GM13976 (cell line): ENCODE data around the gene GDPD3.
"Not testable (repeated sequence)": the region's sequence is repeated elsewhere in the genome, so short reads cannot be mapped to it uniquely, and the experiment has no call there.

Source experiments
- DNase-seq: peaks from one replicate; pipeline ENCODE4 v3.0.0; 2012; ENCODE audit warnings: low spot score
- in situ Hi-C: fragments of 300-500 bp; cut with MboI; formaldehyde crosslinking; loops from one replicate; pipeline ENCODE4 v1.12.0; 2022; ENCODE audit warnings: low sequenced_read_pairs, mixed read lengths, inconsistent platforms; ENCODE audit not compliant: unreplicated experiment
- TF ChIP-seq, protein P1 (sequence below): IDR thresholded peaks from 2 replicates; pipeline ENCODE4 v1.5.1; 2012; ENCODE audit warnings: borderline replicate concordance, mild to moderate bottlenecking; ENCODE audit not compliant: insufficient read depth; ENCODE audit errors: extremely low read depth, missing control alignments, control extremely low read depth

Gene GDPD3

DNA sequence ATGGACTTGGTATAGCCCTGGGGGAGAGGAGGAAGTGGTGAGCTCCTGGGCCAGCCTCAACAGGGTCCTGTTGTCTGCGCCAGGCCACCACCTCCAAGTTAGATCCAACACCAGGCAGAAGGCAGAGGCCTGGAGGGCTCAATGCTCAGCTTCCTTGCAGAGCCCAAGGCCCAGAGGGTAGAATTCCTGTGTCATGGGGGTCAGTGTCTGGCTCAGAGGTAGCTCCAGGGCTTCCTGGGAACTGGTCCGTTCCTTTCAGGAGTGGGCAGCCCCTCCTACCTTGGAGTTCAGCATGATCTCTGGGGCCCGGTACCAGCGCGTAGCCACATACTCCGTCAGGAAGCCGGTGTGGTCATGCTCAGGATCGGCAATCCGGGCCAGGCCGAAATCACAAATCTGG is 4.4 kb upstream of the GDPD3 start:
- TF ChIP-seq, protein P1, sequence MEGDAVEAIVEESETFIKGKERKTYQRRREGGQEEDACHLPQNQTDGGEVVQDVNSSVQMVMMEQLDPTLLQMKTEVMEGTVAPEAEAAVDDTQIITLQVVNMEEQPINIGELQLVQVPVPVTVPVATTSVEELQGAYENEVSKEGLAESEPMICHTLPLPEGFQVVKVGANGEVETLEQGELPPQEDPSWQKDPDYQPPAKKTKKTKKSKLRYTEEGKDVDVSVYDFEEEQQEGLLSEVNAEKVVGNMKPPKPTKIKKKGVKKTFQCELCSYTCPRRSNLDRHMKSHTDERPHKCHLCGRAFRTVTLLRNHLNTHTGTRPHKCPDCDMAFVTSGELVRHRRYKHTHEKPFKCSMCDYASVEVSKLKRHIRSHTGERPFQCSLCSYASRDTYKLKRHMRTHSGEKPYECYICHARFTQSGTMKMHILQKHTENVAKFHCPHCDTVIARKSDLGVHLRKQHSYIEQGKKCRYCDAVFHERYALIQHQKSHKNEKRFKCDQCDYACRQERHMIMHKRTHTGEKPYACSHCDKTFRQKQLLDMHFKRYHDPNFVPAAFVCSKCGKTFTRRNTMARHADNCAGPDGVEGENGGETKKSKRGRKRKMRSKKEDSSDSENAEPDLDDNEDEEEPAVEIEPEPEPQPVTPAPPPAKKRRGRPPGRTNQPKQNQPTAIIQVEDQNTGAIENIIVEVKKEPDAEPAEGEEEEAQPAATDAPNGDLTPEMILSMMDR: no peak
- in situ Hi-C loops: loop anchor here (25.0 kb wide), 2 partner anchors 295 to 495 kb away; partner anchors contain the start of genes ZNF689 and ZNF771
- no peak for DNase-seq

DNA sequence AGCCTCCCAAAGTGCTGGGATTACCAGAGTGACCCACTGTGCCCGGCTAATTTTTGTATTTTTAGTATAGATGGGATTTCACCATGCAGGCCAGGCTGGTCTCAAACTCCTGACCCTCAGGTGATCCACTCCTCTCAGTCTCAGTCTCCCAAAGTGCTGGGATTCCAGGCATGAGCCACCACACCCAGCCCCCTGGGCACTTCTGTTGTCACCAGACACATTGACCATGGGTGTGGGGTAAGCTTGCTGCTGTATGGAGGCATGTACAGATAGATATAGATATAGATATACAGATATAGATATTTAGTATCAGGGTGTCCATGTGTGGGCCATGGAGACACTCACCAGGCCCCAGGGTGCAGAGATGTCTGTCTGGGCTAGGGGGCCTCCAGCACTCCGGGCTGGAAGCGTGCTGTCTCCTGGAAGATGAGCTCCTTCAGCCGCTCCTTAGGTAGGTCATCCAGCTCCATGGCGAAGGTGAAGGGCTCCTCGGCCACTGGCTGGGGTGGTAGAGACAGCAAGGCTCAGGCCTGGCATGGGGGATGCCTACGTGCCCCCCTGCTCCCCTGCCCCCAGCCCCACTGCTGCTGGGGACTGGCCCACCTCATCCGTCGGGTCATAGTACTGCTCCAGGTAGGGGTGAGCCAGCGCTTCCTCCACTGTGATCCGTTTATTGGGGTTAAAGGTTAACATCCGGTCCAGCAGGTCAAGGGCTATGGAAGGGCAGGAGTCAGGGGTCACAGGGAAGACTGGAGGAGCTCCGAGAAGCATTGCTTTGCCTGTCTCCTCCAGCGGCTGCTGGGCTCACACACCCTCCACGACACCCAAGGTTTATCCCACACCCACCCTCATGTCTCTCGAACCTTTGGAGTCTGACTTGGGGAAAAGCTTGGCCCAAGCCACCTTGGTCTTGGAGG is 3.2 kb upstream of the GDPD3 start:
- DNase-seq: no peak
- in situ Hi-C loops: loop anchor here (25.0 kb wide), 2 partner anchors 296 to 496 kb away; partner anchors contain the start of genes ZNF689 and ZNF771

DNA sequence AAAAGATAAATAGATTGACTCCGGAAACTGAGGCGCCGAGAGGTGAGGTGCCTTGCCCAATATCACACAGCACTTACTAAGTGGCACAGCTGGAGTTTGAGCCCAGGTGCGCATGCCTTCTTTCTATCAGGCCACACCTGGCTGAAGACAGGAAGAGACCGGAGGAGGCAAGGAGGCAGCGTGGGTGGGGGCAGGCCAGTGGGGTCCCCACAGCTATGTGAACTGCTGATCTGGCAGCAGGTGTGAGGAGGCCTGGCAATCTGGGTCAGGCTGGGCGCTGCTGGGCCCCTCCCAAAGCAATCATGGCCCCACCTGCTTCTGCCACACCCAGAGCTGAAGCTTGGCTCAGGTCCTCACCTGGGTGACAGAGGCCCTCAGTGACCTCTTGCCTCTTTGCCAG is 1.9 kb upstream of the GDPD3 start:
- in situ Hi-C loops: loop anchor here (25.0 kb wide), 2 partner anchors 297 to 497 kb away; partner anchors contain the start of genes ZNF689 and ZNF771
- DNase-seq: no peak
- TF ChIP-seq, protein P1: no peak

More for the DNA sequence above, 3.2 kb upstream of the GDPD3 start:
- TF ChIP-seq, protein P1: no peak

DNA sequence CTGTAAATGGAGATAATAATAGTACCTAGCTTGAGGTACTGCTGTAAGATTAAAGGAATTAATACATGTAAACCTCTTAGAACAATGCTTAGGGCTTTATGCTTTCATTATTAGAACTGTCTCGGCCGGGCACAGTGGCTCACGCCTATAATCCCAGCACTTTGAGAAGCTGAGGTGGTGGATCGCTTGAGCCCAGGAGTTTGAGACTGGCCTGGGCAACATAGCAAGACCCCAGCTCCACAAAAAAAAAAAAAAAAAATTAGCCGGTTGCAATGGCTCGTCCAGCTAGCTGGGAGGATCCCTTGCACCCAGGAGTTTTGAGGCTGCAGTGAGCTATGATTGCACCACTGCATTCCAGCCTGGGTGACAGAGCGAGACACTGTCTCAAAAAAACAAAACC is 1.5 kb upstream of the GDPD3 start:
- in situ Hi-C loops: loop anchor here (25.0 kb wide), 2 partner anchors 297 to 497 kb away; partner anchors contain the start of genes ZNF689 and ZNF771
- DNase-seq: not testable (repeated sequence)

DNA sequence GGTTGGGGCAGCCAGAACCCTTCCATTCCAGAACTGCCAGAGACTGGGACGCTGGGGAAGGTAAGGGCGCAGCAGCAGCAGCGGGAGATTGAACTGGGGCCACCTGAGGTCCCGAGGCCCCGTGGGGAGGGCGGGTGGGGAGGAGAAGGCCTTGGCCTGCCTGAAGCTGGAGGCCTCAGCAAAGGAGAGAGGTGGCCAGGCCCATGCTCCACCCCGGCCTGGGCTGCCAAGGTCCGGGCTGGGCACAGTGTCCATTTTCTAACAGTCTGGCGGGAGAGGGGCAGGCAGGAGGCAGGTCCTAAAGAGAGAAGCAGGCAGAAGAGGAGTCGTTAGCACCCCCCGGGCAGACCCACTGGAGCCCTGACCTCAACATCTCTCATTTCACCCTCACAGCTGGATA is 1.1 kb upstream of the GDPD3 start:
- DNase-seq: no peak
- TF ChIP-seq, protein P1: no peak
- in situ Hi-C loops: loop anchor here (25.0 kb wide), 2 partner anchors 298 to 498 kb away; partner anchors contain the start of genes ZNF689 and ZNF771

DNA sequence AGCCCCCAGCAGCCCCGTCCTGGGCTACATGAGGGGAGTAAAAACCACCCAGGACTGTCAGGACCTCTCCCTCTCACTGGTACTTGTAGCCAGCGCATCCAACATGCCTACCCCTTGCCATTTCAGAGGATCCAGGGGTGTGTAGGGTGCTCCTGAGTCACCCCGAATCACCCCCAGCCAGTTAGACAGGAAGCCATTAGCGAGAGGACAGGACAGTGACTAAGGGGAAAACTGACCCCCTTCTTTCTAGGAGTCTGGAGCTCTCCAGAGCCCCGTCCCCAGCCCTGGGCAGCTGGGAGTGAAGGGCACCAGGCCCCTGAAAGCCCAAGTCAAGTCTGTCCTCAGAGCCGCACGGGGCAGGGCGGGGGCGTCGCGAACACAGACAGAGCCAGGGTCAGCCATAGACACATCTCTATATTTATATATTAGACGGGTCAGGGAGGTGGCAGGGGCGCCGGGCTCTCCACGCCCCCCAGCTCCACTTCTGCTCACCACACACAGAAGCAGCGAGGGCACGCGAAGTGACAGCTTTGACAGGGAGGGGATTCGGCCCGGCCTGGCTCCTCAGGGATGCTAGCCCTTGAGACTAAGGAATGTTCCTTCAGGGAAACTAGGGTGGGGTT is 485 bp upstream of the GDPD3 start:
- in situ Hi-C loops: loop anchor here (25.0 kb wide), 2 partner anchors 298 to 498 kb away; partner anchors contain the start of genes ZNF689 and ZNF771
- DNase-seq: no peak
- TF ChIP-seq, protein P1: no peak
